ENCODE results near the gene KIF18B.

The KIF18B gene

DNA sequence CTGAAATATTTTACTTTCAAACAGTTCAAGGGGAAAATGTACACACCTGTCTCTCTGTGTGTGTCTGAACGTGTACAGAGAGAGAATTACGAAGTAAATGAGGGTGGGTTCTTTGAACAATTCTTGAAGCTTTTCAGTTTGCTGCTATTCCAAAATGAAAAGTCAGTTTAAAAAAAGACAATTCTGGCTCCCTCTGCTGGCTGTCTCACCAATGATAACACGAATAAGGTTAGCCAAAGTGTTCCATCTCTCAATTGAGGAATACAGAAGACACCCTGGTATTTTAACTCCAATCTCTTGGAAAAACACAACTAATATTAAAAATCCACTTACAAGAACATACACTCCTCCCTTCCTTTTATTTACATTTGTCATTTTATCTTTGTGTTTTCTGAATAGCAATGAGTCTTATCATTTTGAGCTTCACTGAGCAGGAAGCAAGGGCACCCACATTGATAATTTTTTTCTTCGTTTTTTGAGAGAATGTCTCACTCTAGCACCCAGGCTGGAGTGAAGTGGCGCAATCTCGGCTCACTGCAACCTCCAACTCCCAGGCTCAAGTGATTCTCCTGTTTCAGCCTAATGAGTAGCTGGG, 68.8 kb downstream of the KIF18B start:
- peak in 1 of 4 experiments; percentile 6 for DNase-seq (ENCODE audit: low read depth in 4 of 4, low spot score in 1 of 4)

DNA sequence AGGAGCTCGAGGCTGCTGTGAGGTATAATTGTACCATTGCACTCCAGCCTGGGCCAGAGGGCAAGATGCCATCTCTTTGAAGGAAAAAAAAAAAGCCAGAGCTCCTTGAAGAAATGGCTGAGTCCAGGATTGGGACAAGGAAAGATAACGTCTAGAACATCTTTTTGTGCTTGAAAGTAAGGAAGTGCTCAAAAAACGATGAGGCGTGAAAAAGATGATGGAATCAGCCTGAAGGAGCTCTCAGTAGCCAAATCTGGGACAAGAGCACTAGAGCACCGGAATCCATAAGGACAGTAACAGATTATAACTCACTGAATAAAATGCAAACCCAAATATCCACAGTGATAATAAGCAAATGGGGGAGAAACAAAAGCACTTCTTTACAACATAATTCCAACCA, 70.5 kb downstream of the KIF18B start:
- no peak for DNase-seq (ENCODE audit: low read depth in 4 of 4, low spot score in 1 of 4)

DNA sequence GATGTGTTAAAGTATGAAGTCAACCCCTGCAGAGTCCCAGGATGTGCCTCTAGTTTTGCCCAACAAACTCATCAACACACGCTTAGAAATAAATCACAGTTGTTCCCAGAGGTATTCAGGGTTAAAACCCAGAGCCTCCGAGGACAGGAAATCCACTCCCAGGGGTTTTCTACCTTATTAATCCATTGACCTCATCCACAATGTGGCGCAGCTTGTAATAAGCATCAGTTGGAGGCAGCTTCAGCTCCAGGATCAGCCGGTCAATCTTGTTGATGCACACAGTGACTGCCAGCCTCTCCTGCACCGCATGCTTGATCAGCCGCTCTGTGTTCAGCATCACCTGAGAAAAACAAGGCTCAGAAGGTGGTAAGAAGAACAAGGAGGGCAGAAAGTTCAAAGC, 71.8 kb downstream of the KIF18B start:
- DNase-seq (ENCODE audit: low read depth in 4 of 4, low spot score in 1 of 4) = no peak

Data from stimulated activated CD4-positive, alpha-beta T cell treated with anti-CD3 and anti-CD28 coated beads, Interleukin-1b, Interleukin-23, amount 100 ng/mL, for 24 hours (primary cell).